Glomerular endothelial cell (primary cell): ENCODE data around the gene KLHDC7B. TPM values are rescaled to one million over a fixed set of nuclear protein-coding genes. Genes with fewer than 3 reads are reported as not detected.

Experiments
- DNase-seq: peaks from one replicate; pipeline ENCODE4 v3.0.0-alpha.2; 2011; ENCODE audit warnings: low read depth, low spot score; ENCODE audit errors: extremely low read depth
- total RNA-seq: library from RNA; depleted of rRNA; stranded (reverse); fragments of >200 nt; gene quantifications from 2 replicates; pipeline ENCODE4 v1.2.3, GENCODE V29; 2015

Gene KLHDC7B
- total RNA-seq, 1 donor from 2014 or later, result not detected

- DNase-seq, result no peak
Measured at GRCh38 chr22:50546326-50547262, 895 bp downstream of the KLHDC7B start.

- DNase-seq, result no peak
Measured at GRCh38 chr22:50547263-50547985, 1.7 kb downstream of the KLHDC7B start.

GRCh38 chr22:50548040-50548920 is 2.6 kb downstream of the KLHDC7B start:
- no peak for DNase-seq

GRCh38 chr22:50548921-50549790 is 3.5 kb downstream of the KLHDC7B start:
- DNase-seq, result no peak

GRCh38 chr22:50550395-50550794 is 4.7 kb downstream of the KLHDC7B start:
- DNase-seq, result no peak

GRCh38 chr22:50551160-50551752 is 5.6 kb downstream of the KLHDC7B start:
- DNase-seq, result no peak

- no peak for DNase-seq
Measured at GRCh38 chr22:50553310-50553709, 7.6 kb downstream of the KLHDC7B start.

GRCh38 chr22:50556703-50557102 is 11.0 kb downstream of the KLHDC7B start:
- DNase-seq, result no peak

- no peak for DNase-seq
Measured at GRCh38 chr22:50560034-50560433, 14.3 kb downstream of the KLHDC7B start.

- no peak for DNase-seq
Measured at GRCh38 chr22:50561401-50562358, 16.0 kb downstream of the KLHDC7B start.

GRCh38 chr22:50562523-50563412 is 17.1 kb downstream of the KLHDC7B start, which contains the start of gene SYCE3:
Gene SYCE3 (minus strand): TSS chr22:50562919. CDS start chr22:50556405, 6,514 bp downstream.
- DNase-seq, result no peak

GRCh38 chr22:50563413-50564160 is 17.9 kb downstream of the KLHDC7B start:
- no peak for DNase-seq

- no peak for DNase-seq
Measured at GRCh38 chr22:50564289-50564688, 18.6 kb downstream of the KLHDC7B start.

GRCh38 chr22:50567721-50568252 is 22.1 kb downstream of the KLHDC7B start:
- no peak for DNase-seq

- no peak for DNase-seq
Measured at GRCh38 chr22:50568626-50569025, 22.9 kb downstream of the KLHDC7B start.

- no peak for DNase-seq
Measured at GRCh38 chr22:50569041-50569459, 23.4 kb downstream of the KLHDC7B start.
